ENCODE data around the gene SAMD8.

The SAMD8 gene

DNA sequence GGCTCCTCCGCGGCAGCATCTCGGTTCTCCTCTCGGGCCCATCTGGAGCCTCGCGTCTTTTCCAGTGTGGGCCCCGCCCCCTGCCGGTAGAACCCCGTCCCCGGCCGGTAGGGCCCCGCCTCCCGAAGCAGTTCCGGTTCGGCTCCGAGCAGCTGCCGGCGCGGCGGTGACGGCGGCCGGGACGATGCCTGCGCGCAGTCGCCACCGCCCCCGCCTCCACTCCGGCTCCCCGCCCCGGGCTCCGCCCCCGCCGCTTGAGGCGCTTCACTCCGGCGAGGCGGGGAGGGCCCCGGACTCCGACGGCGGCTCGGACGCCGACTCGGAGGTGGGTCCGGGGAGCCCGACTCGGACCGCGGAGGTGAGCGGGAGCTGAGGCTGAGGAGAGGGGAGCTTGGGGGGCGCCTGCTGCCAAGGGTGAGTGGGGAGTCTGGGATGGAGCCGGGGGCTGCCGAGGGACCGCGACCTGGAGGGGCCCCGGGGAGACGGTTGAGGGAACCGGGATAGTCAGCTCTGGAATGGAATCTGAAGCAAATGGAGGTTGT, at the start of gene SAMD8:
Gene SAMD8 (plus strand): TSS at position 292 of the 542 bp plus-strand sequence. CDS start 38,873 bp downstream, outside the sequence.
- DNase-seq: peak; percentile 97

DNA sequence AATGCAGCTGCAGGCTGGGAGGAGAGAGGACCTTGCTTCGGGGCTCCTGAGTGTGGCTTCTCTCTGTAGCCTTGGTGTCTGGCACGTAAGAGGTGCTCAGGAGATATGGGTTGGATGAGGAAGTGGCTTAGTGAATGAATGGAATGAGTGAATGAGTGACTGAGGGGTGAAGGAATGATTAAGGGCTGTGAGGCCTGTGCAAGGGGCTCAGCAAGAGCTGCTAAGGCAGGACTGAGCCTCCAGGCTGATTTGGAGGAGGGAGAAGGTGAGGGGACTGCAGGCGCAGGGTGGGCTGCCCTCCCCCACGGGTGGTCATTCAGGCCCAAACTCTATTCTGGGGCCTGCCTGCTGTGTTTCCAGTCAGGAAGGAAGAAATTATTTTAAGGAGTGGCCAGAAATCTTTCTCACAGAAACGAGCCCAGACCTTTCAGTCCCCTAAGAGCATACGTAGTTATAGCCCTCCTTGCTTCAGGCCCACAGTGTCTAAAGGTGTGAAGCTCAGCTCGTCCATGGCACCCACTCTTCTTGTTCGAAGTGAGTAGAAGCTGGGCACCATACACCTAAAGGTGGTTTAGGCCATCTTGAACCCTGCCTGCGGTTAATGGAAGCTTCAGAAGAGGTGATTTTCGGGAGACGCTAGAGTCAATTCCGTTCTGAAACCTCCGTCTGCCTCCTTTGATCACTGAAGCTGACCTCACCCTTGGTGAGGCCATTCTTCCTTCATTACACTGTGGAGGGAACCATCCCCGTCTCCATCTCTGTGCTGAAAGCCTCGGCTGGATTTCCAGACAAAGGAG, 49.5 kb upstream of the SAMD8 start:
- DNase-seq: peak in 1 of 2 donors; percentile 72

DNA sequence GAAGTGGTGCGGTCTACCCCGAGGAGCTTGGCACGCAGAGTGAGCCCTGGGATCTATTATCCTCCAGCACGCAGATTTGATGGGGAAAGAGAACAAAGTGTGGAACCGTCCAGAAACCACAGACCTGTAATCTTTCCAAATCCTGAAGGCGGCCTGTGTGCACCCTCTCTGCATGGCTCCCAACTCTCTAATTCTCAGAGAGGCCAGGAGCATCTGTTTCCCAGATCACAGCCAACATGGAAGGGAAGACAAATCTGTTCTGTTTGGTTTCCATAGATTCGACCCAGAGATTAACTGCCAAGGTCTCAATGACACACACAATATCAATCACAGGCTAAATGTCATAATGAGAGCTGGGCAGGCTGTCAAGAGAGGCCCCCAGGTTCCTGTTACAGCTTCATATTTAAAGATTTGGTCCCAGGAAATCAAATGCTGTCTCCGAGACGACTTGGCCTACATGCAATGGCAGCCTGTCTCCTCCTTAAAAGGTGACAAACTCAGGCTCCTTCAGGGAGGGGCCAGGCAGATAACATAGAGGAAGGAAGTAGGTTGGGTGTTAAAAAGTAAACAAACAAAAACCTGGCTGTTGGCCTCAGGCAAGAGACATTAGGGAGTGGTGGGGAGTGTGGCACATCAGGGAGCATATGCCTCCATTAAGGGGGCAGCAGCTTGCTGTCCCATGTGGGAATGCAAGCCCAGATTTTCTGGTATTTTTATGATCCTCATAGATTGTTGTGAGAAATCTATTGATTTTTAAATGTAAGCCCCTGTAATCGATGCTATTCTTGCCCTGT, 48.8 kb upstream of the SAMD8 start:
- no peak for DNase-seq

DNA sequence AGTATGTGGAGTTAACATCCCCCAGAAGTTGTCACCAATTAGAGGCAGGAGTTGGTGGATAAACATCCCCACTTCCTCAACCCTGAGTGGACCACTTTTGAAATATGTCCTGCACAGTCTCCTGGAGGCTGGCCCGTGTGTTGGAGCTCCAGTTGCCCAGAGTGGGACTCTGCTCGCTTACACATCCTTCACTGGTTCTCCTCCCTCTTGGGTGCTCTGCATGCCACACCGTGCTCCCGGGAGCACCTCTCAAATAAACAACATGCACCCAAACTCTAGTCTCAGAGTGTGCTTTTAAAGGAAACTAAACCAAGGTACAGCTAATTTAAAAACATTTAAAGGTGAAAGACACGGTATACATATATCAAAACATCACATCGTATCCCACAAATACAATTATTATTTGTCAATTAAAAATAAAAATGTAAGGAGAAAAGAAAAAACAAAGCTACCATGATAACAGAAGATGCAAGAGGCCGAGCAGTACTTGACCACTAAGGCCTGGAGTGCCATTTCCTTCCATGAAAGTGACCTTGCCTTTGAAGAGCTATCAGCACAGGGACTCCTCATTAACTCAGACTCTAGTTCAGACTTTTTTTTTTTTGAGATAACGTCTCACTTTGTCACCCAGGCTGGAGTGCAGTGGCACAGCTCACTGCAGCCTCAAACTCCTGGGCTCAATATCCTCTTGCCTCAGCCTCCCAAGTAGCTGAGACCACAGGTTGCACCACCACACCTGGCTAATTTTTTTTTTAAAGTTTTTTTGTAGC, 47.8 kb upstream of the SAMD8 start:
- no peak for DNase-seq

DNA sequence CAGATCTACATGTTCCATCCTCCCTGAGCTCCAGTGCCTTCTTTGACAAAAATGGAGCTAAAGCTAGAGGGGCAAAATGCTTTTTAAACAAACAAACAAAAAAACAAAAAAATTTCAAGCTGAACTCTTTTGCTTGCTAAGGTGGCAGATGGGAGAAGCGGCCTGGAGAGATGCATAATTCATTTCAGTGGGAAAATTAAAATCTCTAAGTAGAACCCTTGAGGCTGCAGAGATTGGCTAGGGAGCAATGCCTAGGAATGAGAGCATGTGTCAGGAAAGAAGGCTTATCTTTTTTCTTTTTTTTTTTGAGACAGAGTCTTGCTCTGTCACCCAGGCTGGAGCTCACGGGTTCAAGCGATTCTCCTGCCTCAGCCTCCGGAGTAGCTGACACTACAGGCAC, 46.4 kb upstream of the SAMD8 start:
- no peak for DNase-seq

DNA sequence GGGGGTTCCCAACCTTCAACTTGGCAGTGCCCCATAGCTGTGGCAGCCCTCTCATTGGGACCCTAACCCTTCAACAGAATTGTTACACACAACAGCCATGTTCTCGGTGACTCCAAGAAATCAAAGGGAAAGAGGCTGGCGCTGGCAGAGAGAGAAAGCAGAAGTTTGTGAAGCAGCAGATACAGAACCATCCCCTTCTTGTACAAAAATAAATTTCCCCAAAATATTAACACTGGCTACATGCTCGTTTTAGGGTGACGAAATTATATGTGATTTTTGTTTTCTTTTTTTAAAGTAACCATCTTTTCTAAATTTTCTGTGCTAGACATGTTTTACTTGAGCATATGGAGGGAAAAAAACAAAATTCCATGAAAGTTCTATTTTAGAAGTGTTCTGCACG, 45.2 kb upstream of the SAMD8 start:
- peak; percentile 57 to 67 for DNase-seq

DNA sequence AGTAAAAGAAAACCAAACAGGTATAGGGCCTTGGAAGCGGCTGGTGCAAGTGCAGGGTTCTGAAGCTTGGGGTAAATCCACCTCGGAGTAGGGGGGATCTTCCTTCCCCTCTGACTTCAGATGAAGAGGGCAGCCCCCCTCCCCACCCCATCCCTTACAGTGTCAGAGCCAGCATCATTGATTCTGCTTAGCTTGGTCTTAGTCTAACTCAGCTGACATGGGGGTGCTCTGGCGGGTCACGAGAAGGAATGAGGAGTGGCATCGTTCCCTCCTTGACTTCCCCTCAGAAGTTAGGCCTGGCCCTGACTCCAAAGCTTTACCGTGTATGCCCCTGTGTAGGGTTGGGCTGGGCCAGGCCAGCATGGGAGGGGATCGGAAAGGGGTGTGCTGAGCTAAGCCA, 44.2 kb upstream of the SAMD8 start:
- no peak for DNase-seq

DNA sequence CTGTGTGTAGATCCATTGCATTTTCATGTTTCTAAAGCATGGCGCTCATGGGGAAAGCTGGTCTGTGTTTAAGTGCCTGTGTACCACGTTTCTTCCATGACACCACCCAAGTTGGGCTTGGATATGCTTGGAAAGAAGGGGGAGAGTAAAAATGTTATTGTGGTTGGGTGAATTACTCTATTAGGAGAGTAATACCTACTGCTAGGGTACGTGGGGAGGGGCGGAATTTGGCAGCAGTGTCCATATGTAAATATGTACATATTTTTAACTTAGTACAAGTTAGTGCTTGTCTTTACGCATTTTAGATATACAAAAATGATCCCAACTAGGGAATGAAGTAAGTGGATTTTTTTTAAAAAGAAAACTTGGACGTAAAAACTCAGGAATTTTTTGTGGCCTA, 42.9 kb upstream of the SAMD8 start:
- no peak for DNase-seq

DNA sequence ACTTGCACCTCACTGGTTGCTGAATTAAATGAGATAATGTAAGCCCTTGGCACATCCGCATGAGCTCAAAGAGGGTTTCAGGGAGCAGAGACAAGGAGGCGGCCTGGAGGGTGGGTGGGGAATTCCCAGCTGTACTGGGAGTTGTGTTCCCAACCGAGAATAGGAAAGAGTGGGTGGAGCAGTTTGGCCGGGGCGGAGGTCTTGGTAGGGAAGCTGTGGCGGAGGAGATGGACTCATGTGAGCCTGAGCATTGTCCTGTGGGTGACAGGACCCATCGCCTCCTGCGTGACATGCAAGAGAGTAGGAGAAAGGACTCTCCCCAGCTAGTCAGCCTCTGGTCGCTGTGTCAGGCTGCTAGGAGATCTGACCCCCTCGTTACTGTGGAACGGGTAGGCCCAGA, 41.0 kb upstream of the SAMD8 start:
- DNase-seq: peak; percentile 95 to 100

DNA sequence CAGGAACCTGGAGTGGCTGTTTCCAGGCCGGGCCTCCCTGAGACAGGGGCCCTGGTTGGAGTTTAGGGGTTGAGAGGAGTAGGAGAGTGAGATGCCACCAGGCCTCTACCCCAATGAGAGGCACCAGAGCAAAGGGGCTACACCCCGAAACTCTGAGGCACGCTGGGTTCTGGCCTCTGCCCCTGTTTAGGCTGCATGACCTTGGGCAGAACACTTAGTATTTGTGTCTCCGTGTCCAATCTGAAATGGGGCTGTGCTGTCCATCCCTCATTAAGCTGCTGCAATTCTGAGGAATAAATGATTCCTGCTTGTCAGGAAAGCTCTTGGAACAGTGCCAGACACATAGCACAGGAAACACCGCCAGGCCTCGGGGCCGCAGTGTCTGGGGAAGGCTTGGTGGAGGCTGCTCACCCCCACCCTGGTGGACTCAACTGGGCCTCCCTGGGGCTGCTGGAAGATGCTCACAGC, 40.5 kb upstream of the SAMD8 start:
- DNase-seq: peak in 1 of 2 donors; percentile 3

DNA sequence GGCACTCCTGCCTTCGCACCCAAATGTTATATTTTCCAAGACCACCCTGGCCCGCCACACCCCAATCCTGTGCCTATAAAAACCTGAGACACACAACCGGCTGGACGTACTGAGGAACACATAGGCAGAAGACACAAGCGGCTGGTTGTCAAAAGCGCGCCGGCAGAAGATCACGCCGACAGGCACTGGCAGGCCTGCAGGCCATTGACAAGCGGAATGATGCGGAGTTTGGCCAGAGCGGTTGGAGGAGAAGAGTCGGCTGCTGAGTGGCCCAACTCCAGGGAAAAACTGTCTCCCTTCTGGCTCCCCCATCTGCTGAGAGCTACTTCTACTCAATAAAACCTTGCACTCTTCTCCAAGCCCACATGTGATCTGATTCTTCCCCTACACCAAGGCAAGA, 39.7 kb upstream of the SAMD8 start:
- DNase-seq: no peak

DNA sequence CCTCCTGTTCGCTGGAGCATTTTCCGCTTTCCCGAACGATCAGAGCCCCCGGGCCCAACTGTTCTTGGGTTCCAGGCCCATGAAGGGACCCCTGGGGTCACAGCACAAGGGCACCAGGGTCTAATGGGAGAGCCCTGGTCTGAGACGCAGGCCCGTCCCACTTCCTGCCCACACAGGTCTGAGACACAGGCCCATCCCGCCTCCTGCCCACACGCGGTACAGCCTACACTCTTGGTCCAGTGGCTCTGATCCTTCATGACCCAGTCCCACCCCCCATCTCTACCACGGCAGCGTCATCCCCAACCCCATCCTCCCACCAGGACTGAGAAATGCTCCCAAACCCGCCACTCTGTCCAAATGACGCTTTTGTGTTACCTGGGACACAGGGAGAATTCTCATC, 38.7 kb upstream of the SAMD8 start:
- no peak for DNase-seq

DNA sequence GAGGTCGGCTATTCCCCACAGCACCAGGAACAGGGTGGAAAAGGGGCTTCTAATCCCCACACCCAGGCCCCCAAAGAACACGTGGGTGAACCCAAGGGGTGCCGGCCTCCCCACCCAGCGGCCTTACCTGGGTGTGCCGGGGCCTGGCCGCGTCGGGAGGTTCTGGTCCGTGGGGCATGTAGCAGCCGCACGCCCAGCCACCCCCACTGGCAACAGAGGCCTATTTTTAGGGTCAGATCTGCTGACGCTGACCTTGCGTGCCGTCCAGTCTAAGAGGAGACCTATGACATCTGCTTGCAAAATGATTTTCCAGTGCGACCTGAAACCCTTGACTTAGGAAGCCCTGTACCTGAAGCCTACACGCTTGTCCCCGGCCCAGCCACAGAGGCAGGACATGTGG, 38.0 kb upstream of the SAMD8 start:
- no peak for DNase-seq

DNA sequence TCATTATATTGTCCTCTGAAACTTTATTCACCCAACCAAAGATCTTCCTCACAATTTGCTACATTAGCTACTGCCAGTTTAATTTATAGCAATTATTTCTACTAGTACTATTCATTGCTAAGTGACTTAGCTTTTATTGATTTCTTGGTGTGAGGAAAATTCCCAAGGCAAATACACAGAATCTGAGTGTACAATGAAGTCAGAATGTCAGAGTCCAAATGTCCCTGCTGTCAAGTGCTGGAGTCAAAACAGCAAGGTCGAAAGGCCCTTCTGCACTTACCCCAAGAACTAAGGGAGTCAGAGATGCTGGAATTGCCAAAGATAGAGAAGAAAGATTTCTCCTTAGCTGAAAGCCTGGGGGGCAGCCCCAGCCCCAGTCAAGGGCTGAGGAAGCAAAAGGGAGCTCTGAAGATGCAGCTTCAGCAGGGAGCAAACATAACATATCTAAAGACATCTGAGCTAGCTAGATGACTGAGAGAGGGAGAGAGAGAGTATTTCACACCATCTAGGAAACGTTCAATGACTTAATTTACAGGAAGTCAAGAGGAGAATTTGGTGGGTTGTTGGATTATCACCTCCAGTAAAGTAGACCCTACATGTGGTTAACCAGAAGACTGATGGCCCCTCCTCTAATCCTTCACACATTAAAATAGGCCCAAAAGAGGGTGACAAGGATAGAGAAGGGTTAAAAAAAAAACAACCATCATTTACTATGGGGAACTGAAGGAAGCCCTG, 36.6 kb upstream of the SAMD8 start:
- DNase-seq: no peak

DNA sequence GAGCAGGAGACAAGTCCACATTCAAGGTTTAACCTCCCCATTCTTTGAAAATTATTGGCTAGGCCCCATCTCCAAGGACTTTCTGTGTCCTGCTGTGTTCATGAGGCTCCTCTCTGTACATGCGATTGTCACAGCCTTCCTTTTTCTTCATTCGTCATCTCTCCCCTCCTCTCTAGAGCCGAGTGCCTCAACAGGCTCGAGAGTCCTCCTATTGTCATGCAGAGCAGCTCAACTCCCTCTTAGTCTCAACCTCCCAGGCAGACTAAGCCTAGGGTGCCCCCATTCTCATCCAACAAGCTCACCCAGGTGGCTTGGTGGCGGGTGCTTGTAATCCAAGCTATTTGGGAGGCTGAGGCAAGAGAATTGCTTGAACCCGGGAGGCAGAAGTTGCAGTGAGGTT, 35.1 kb upstream of the SAMD8 start:
- DNase-seq: no peak

DNA sequence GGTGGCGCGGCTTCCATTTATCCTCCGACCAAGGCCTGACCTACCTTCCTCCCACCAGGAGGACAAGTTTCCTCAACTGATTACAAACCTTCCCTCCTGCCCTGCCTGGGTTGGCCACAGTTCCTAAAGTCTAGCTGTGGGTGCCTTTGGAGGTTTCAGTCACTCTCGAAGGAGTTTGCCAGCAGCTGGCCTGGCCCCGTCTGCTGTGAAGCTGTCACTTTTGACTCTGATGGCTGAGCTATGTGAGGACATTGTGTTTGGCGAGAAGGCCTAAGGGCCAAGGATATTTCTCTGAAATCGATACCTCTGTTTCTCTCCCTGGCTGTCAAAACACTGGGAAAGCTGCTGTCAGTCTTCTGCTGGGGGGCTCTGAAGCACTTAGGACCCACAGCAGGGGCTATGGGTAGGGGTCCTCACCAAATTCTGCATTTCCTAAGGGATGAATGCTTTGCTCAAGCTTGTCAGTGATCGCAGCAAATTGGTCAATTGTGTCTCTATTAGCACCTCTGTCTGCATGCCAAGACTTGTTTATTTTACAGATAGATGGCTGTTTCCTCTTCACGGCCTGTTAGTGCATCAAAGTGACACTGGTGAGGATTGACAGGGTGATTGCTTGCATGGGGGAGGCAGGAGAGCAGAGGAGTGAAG, 31.9 kb upstream of the SAMD8 start:
- no peak for DNase-seq

DNA sequence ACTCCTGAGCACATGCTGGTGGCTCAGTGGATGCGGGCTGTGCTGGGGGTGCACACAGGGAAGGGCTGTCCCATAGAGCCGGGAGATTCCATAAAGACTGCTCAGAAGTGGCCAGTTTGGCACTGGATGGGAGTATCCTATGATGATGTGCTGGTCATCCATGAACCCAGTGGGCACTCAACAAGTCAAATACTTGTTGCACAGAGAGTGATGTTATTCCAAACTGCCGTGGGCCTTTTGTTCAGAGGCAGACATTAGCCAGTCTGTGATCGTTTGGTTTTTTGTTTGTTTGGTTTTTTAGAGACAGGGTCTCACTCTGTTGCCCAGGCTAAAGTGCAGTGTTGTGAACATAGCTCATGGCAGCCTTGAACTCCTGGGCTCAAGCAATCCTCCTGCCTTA, 30.9 kb upstream of the SAMD8 start:
- DNase-seq: no peak

DNA sequence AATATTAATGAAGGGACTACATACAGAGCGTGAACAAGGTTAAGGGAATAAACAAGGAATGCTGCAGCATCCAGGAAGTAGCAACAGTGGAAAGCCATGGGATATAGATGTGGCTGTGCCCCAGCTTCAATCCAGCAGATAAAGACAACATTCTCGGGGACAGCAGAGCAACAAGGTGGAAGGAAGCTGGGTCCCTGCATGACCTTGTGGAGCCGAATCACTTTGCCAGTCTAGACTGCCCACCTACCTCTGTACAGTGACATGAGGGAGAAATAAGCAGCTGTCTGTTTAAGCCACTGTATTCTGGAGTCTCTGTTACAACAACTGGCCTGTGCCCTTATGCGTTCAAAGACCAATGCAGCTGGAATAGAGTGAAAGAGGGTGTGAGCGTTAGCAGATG, 30.1 kb upstream of the SAMD8 start:
- no peak for DNase-seq

DNA sequence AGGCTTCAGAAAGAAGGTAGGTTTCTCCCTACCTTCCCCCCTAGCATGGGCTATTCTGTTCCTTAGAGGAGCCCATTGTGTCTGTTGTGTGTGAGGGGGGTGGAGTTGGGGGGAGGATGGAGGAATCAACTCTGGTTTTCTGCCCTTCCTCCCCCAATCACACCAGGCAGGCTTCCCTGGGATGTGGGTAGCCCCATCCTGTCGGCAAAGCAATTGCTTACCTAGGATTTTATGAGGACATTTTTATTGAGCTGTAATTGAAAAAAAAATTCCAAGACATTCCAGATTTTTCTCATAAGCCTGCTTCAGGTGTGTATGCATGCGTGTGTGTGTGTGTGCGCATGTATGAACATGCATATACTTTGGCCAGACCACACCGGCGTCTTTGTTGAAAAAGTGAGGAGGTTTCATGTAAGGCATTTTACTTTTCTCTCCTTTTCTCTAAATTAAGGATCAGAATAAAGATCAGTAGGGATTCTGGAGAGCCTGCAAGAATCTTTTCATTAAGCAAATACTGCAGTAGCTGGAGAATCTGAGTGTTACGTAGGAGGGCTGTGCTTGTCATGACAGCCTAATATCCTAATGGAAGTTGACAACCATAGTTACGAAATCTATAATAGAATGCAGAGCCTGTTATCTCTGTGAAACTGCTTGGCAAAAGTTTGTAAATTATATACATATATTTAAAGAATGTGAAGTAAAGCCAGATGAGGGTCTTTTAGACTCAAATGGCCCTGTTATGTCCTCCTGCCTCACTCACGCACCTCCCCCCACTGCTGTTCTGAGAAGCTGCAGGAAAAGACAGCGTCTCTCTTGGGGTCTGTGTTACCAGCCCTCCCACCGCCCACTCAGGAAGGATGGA, 27.3 kb upstream of the SAMD8 start:
- DNase-seq: no peak

DNA sequence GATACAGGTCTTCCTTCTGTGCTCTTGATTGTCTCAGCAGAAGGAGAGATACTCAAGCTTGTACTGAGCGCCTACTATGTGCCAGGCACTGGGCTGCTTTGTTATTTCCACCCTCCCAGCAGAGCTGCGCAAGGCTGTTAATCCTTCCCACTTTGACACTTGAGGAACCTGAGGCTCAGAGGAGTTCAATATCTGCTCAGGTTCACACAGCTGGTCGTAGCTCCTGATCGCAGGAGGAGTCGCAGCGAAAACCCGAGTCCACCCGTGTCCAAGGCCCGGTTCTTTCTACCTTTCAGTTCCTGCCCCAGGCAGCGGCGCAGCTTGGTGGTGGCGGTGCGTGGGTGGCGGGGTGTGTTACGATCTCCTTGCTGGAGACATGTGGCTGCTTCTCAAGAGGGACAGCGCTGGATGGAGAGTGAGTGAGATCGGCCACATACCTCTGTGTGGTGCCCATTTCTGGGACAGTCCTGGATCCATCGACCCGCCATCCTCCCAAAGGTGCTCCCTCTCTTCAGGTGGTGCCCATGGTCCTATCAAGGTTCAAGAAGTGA, 26.5 kb upstream of the SAMD8 start:
- no peak for DNase-seq
